ENCODE results near the gene PTPRM.

GRCh38 chr18:8365528-8365927 is 798.4 kb downstream of the PTPRM start:
- TF ChIP-seq EZH2phosphoT487 (conservative IDR thresholded peaks at IDR 0.05; ENCODE audit: low read length) (no peak), CTCF (IDR thresholded peaks at IDR 0.05; ENCODE audit: insufficient read depth, low read length, poor library complexity, severe bottlenecking) (no peak)

Data from SU-DHL-6 (cell line).